ENCODE data around the gene VWA5B1.

- TF ChIP-seq POU5F1 (IDR thresholded peaks at IDR 0.05; ENCODE audit: low read depth, low read length), result no peak
- no peak for TF ChIP-seq ATF3 (IDR thresholded peaks at IDR 0.05; ENCODE audit: insufficient read depth, low read depth, low read length)
- TF ChIP-seq CTCF (IDR thresholded peaks at IDR 0.05; ENCODE audit: control extremely low read depth in 1 of 3, insufficient read depth in 1 of 3, low read depth in 1 of 3, low read length in 3 of 3), result no peak
- TF ChIP-seq SP2 (IDR thresholded peaks at IDR 0.05; ENCODE audit: low read length), result no peak
- TF ChIP-seq RXRA (IDR thresholded peaks at IDR 0.05; ENCODE audit: insufficient read depth, low read depth, low read length), result no peak
- TF ChIP-seq GTF2F1 (IDR thresholded peaks at IDR 0.05; ENCODE audit: borderline replicate concordance, low read depth, low read length), result no peak
Measured at GRCh38 chr1:20365421-20366055, 74.9 kb downstream of the VWA5B1 start.

All from H1 (cell line).